ENCODE measurements around the gene GAS2.

Gene GAS2

DNA sequence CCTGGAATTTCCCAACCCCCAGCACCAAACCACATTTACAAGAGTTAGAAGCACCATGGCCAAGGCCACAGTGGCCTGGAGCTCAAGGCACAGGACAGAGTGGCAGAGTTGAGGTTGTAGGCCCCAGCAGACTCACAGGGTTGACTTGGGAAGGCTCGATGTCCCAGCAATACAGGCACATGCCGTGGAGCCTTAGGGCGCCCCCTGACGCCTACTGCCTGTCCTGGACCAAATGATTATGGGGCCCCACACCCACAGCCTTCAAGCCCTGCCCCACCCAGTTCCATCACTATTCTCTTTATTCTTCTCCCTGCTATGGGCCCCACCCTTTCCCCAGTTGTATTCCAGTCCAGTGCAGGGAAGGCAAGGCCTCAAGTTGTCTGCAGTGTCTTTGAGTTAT, 193.8 kb downstream of the GAS2 start, which contains the start of gene CCDC179:
TSS of gene CCDC179 (minus strand) at position 234 of the 400 bp plus-strand sequence. CDS start at position 181, 53 bp downstream.
- DNase-seq (ENCODE audit: low read depth in 4 of 4, low spot score in 1 of 4), result no peak

All from stimulated activated CD4-positive, alpha-beta T cell treated with anti-CD3 and anti-CD28 coated beads, Interleukin-1b, Interleukin-23, amount 100 ng/mL, for 24 hours (primary cell).